Occipital lobe (tissue), 2 donors: ENCODE results near the gene CDKN2B-AS1. TPM values are rescaled to one million over a fixed set of nuclear protein-coding genes. Genes with fewer than 3 reads are reported as not detected.
"Not testable (repeated sequence)": the region's sequence is repeated elsewhere in the genome, so short reads cannot be mapped to it uniquely, and the experiment has no call there.

Source experiments
- DNase-seq: peaks from one replicate; lab custom pipeline; 2025; lab: John Stamatoyannopoulos, UW
- total RNA-seq: library from RNA; depleted of rRNA; stranded (reverse); fragments of >200 nt; gene quantifications from one replicate; pipeline ENCODE4 v1.2.3, GENCODE V29; 2014

The CDKN2B-AS1 gene
- total RNA-seq, 1 donor from 2014 or later, result 0.62 TPM

GRCh38 chr9:22043928-22044327 is 49.3 kb downstream of the CDKN2B-AS1 start:
- DNase-seq, result no peak

DNA sequence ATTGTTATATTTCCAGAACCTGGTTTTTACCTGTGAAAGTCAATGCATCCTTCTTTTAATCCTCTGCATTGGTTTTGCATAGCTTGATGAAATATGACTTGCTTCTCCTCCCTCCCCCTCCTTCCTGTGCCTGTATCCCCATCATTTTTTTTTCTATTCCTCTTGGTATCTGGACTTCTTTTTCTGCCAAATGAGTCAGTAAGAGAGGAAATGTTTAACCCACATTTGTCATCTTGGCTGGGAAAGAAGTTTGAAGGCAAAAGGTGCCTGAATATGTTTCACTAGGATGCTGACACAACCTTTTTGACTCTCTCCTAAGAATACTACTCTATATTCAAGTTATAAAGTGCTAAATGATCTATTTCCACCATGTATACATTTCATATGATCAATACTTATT is 50.0 kb downstream of the CDKN2B-AS1 start:
- no peak for DNase-seq

- DNase-seq, result no peak
Measured at GRCh38 chr9:22045423-22045822, 50.8 kb downstream of the CDKN2B-AS1 start.

- no peak for DNase-seq
Measured at GRCh38 chr9:22046243-22046885, 51.8 kb downstream of the CDKN2B-AS1 start.

DNA sequence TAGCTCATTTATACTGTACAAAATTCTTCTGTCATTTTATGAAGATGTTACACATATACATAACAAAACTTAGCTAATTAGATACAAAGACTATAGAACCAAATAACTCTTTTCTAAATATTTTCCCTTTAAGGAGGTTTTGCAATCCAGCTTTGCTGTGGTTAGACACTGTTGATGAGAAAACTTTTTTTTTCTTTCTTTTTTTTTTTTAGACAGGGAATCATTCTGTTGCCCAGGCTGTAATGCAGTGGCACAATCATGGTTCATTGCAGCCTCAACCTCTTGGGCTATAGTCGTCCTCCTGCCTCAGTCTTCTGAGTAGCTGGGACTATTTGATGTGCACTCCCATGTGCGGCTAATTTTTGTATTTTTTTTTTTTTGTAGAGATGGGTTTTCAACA is 53.0 kb downstream of the CDKN2B-AS1 start:
- DNase-seq, result no peak

GRCh38 chr9:22049411-22049810 is 54.8 kb downstream of the CDKN2B-AS1 start:
- no peak for DNase-seq

GRCh38 chr9:22050924-22051323 is 56.3 kb downstream of the CDKN2B-AS1 start:
- DNase-seq, result no peak

DNA sequence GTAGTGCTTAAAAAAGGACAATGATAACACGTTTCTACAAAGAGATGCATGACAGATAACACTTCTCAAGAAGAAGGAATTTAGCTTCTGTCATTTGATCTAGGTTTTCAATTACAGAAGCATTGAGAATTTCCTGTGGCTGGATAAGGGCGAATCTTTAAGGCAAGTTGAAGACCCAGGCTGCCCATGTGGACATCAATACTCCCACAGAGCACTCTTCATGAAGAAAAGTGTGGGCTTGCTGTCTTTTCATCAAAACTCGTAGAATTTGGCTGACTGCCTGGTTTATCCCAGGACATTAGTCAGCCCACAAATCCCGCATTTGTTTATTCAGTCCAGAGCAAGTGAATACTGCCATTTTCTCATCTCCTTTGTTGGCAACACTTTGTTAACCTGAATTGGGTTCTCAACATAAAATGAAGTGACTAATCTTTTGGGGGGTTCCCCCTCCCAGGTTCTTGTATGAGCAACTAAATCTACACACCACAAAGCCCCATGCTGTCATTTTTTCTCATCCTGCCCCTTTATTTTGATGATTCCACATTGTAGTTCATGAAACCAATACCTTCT is 57.9 kb downstream of the CDKN2B-AS1 start:
- peak; percentile 1 for DNase-seq

DNA sequence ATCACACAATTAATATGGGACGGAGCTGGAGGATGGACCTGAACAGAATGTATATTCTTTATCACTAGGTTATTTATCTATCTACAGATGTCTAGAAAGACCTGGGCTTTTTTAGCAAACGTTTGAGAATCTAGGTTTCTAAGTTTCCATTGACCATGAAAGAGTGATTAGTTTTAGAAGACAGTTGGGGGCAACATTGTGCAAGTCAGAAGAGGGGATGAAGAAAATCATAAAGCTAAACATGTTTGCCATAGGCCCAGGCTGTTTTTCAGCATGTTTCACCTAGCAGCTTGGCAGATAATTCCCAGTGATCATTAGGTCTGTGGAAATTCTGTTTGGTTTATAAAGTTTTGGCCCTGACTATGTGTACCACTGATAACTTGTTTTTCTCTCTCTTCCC is 58.6 kb downstream of the CDKN2B-AS1 start:
- no peak for DNase-seq

- DNase-seq, result no peak
Measured at GRCh38 chr9:22054076-22054475, 59.5 kb downstream of the CDKN2B-AS1 start.

DNA sequence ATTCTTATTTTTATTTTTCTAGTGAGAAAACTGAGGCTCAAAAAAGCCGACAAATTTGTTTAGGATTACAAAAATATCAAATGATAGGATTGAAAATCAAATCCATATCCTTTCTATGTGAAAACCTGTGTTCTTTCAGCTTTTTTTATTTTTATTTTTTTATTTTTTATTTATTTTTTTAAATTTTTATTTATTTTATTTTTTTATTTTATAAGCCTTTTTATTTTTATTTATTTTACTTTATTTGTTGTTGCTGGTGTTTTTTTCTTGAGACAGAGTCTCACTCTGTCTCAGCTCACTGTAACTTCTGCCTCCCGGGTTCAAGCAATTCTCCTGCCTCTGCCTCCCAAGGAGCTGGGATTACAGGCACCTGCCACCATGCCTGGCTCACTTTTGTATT is 59.9 kb downstream of the CDKN2B-AS1 start:
- DNase-seq, result no peak

GRCh38 chr9:22055090-22055489 is 60.5 kb downstream of the CDKN2B-AS1 start:
- no peak for DNase-seq

- DNase-seq, result no peak
Measured at GRCh38 chr9:22056402-22056801, 61.8 kb downstream of the CDKN2B-AS1 start.

GRCh38 chr9:22057972-22058371 is 63.4 kb downstream of the CDKN2B-AS1 start:
- not testable (repeated sequence) for DNase-seq

DNA sequence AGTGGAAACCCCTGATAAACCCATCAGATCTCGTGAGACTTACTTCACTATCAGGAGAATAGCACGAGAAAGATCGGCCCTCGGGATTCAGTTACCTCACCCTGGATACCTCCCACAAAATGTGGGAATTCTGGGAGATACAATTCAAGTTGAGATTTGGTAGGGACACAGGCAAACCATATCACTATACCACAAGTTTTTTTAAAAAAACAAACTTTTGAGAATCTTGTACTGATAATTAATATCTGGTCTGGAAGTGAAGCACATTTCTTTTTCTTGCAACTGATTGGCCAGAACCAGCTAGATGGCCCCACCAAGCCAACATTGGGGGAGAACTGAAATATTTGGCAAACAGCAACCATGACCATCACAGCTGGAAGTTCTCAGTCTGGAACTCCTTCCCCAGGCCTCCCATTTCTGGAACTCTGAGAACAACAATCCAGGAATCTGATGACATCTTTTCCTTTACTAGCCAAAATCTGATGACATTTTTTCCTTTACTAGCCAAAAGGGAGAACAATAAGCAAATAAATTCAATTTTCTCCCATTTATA is 66.3 kb downstream of the CDKN2B-AS1 start:
- DNase-seq, result no peak

DNA sequence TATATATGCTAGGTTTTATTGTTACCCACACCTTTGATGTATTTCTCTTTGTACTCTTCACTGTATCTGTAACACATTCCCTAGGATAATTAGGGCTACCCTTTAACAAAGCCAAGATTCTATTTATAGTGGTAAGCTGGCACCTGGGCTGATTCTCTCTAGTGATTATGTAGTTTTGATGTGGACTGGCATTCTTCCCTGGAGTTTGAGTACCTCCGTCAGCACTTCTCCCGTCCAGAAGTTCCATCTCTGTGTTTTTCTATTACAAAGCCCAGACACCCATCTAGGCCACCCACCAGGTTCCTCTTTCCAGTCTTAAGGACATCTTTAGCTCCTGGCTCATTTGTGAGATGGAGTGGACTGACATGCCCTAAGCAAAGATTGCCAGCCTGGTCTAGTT is 70.4 kb downstream of the CDKN2B-AS1 start:
- no peak for DNase-seq

GRCh38 chr9:22065431-22066200 is 71.0 kb downstream of the CDKN2B-AS1 start:
- no peak for DNase-seq

- DNase-seq, result no peak
Measured at GRCh38 chr9:22067196-22067595, 72.6 kb downstream of the CDKN2B-AS1 start.

GRCh38 chr9:22068369-22068768 is 73.8 kb downstream of the CDKN2B-AS1 start:
- no peak for DNase-seq

DNA sequence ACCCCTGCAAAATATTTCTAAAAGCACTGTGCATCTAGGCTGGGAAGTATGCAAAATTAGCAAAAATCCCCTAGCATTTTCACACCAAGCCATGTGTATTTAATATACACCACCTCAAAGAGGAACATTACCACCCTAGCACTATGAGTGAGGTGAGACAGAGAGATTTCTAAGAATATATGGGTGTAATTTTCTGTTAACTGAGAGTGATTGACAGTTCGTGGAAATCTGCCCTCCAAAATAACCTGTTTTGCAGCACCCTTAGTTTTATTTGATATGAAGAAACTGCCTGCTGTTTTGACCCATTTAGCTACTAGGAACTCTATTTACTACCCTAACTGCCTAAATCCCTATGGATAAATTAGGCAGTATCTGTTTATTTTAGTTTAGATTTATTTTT is 78.8 kb downstream of the CDKN2B-AS1 start:
- no peak for DNase-seq

DNA sequence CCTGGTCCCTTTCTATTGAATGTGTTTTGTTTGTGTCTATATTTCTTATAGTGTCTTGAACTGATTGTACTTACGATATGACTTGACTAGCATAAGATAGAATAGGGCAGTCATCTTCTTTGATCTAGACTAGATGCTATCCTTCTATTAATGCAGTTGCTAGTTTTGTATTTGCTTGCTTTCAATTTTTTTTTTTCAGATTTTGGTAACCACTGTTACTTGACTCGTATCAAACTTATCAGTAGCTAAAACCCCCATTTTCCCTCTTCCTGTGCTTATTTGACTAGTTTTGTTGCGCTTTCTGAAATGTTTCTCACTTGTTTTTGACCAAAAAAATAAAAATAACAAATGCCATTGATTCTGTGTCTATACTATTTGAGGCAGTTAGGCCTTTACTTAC is 83.5 kb downstream of the CDKN2B-AS1 start:
- no peak for DNase-seq

DNA sequence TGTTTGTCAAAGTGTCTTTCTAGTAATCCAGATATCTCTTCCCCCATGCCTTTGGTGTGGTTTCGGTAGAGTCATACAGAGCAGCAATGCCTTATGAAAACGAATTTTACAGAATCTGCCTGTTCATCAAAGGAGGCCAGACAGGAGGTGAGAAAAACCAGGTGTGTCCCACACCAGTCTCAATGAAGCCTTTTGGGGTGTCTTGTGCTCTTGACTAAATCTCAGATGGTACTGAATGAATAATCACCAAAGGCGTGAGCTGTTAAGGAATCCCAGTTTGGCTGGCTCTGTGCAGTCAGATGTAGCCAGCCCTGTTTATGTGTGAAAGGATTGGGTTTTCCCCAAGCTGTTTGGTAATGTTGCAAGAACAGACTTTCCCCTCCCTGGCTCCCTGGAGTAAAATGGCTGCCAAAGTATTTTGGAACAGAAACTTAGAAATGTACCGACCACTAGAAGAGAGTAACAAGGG is 85.3 kb downstream of the CDKN2B-AS1 start:
- DNase-seq, result no peak
